ENCODE results near the gene SLC6A18. TPM values are rescaled to one million over a fixed set of nuclear protein-coding genes. Genes with fewer than 3 reads are reported as not detected.

Gene SLC6A18
- total and polyA plus RNA-seq, 2 of the 4 experiments (the other 2 are of a cell fraction): not detected

- Histone ChIP-seq H3K36me3 (ENCODE audit: control insufficient read depth, insufficient read depth, low read length) (no peaks in the 10 kb centered on the region), H3K18ac (ENCODE audit: low read depth, low read length) (no peak overlapping the region), H3K9me1 (ENCODE audit: insufficient read depth, low read length) (no peaks in the 10 kb centered on the region), H2AK9ac (replicated peaks; ENCODE audit: low read depth, low read length, poor library complexity) (no peak overlapping the region), H3K14ac (replicated peaks; ENCODE audit: low read depth, low read length) (no peak overlapping the region), H2BK20ac (ENCODE audit: low read depth, low read length) (no peak overlapping the region), H4K20me1 (ENCODE audit: insufficient read depth, low read length) (no peaks in the 10 kb centered on the region), H3K4me2 (ENCODE audit: low read depth, low read length) (no peak overlapping the region), H4K91ac (ENCODE audit: insufficient read depth, low read depth, low read length) (no peak overlapping the region), H3K4ac (ENCODE audit: low read depth, low read length) (no peak overlapping the region), H3K9me3 (ENCODE audit: control insufficient read depth, insufficient read depth, low read length) (no peaks in the 10 kb centered on the region), H3K23ac (ENCODE audit: low read depth, low read length) (no peak overlapping the region), H3K4me3 (ENCODE audit: insufficient read depth, low read depth, low read length) (no peak overlapping the region), H4K8ac (ENCODE audit: low read depth in 2 of 2, low read length in 2 of 2) (no peak overlapping the region), H4K5ac (ENCODE audit: low read depth, low read length) (no peak overlapping the region), H3K56ac (ENCODE audit: extremely low read depth, insufficient read depth, low read length) (no peak overlapping the region), H3K9ac (ENCODE audit: low read depth, low read length) (no peak overlapping the region), H3K4me1 (ENCODE audit: control insufficient read depth, insufficient read depth, low read length) (no peaks in the 10 kb centered on the region), H3K27me3 (ENCODE audit: control insufficient read depth, insufficient read depth, low read length) (peaks cover 25% of the 10 kb centered on the region; the same call in 1 of the 2 replicates), H2AFZ (replicated peaks; ENCODE audit: low read length, poor library complexity) (no peak overlapping the region), H2BK120ac (ENCODE audit: low read depth, low read length) (no peak overlapping the region), H2BK5ac (ENCODE audit: low read depth, low read length, poor library complexity, severe bottlenecking) (no peak overlapping the region), H2AK5ac (ENCODE audit: low read depth, low read length) (no peak overlapping the region), H2BK15ac (ENCODE audit: low read depth, low read length) (no peak overlapping the region), H3K79me1 (ENCODE audit: low read depth in 1 of 2, low read length in 2 of 2) (no peaks in the 10 kb centered on the region), H3K27ac (ENCODE audit: insufficient read depth, low read length) (no peak overlapping the region)
- in situ Hi-C loops (cut with MboI; ENCODE audit: low sequenced_read_pairs): no loop called here
- ChIA-PET POLR2A (ENCODE audit: unreplicated experiment) (no interaction called here), CTCF (no interaction called here)
- DNase-seq: no peak
- dilution Hi-C loops (cut with HindIII; ENCODE audit: low sequenced_read_pairs, unreplicated experiment): no loop called here
- intact Hi-C loops (cut with micrococcal nuclease): no loop called here
- no TSS peak for BruUV-seq (replicated peaks)
- no peak for TF ChIP-seq NFE2L2 (IDR thresholded peaks at IDR 0.05; ENCODE audit: low read depth, low read length)
- no peak for TF ChIP-seq MAZ (IDR thresholded peaks at IDR 0.05; ENCODE audit: borderline replicate concordance, low read depth, low read length)
- no peak for TF ChIP-seq SMC3 (IDR thresholded peaks at IDR 0.05; ENCODE audit: low read depth, low read length)
- no peak for ATAC-seq (ENCODE audit: low read depth)
- no CpG with 5 or more reads among the region's 12 CpGs for WGBS, 2 experiments (ENCODE audit: extremely low coverage in 2 of 2, insufficient read length in 1 of 2)
Measured at GRCh38 chr5:1190278-1190677, 34.9 kb upstream of the SLC6A18 start.
